Activated CD4-positive, alpha-beta T cell treated with anti-CD3 and anti-CD28 coated beads, Interleukin-2, amount 50 U/mL, for 48 hours (primary cell): ENCODE data around the gene NCAPG.
"Not testable (repeated sequence)": the region's sequence is repeated elsewhere in the genome, so short reads cannot be mapped to it uniquely, and the experiment has no call there.

Experiments
- DNase-seq, 2 experiments: peaks; one replicate each; pipeline ENCODE4 v3.0.0-alpha.2; 2020

Gene NCAPG

GRCh38 chr4:17805580-17806155 is 5.1 kb upstream of the NCAPG start:
- DNase-seq = no peak

- no peak for DNase-seq
Measured at GRCh38 chr4:17807446-17807845, 3.3 kb upstream of the NCAPG start.

GRCh38 chr4:17809667-17810066 is 1.1 kb upstream of the NCAPG start:
- DNase-seq = no peak

- peak; percentile 42 to 52 for DNase-seq
Measured at GRCh38 chr4:17811078-17811603, 362 bp downstream of the NCAPG start.

- DNase-seq = no peak
Measured at GRCh38 chr4:17812125-17812524, 1.3 kb downstream of the NCAPG start.

- no peak for DNase-seq
Measured at GRCh38 chr4:17812801-17813200, 2.0 kb downstream of the NCAPG start.

- DNase-seq = no peak
Measured at GRCh38 chr4:17814140-17814539, 3.4 kb downstream of the NCAPG start.

GRCh38 chr4:17816142-17816541 is 5.4 kb downstream of the NCAPG start:
- no peak for DNase-seq

- no peak for DNase-seq
Measured at GRCh38 chr4:17817027-17817426, 6.2 kb downstream of the NCAPG start.

GRCh38 chr4:17823871-17824669 is 13.3 kb downstream of the NCAPG start:
- no peak for DNase-seq

GRCh38 chr4:17846266-17846665 is 35.5 kb downstream of the NCAPG start:
- DNase-seq = no peak

GRCh38 chr4:17850295-17850694 is 39.5 kb downstream of the NCAPG start:
- DNase-seq = not testable (repeated sequence)

GRCh38 chr4:17851959-17852358 is 41.2 kb downstream of the NCAPG start:
- DNase-seq = no peak

- no peak for DNase-seq
Measured at GRCh38 chr4:17854036-17854435, 43.3 kb downstream of the NCAPG start.

- no peak for DNase-seq
Measured at GRCh38 chr4:17859793-17860406, 49.1 kb downstream of the NCAPG start.

GRCh38 chr4:17861906-17862305 is 51.1 kb downstream of the NCAPG start:
- not testable (repeated sequence) for DNase-seq

GRCh38 chr4:17865866-17866363 is 55.1 kb downstream of the NCAPG start:
- no peak for DNase-seq

GRCh38 chr4:17866810-17867209 is 56.0 kb downstream of the NCAPG start:
- no peak for DNase-seq

GRCh38 chr4:17867276-17867675 is 56.5 kb downstream of the NCAPG start:
- no peak for DNase-seq

GRCh38 chr4:17869327-17869726 is 58.5 kb downstream of the NCAPG start:
- no peak for DNase-seq

GRCh38 chr4:17875402-17876070 is 64.8 kb downstream of the NCAPG start:
- no peak for DNase-seq

GRCh38 chr4:17876943-17877342 is 66.2 kb downstream of the NCAPG start:
- no peak for DNase-seq

- DNase-seq = no peak
Measured at GRCh38 chr4:17877661-17878060, 66.9 kb downstream of the NCAPG start.
